Measurements from ENCODE around the gene KLK11. TPM values are rescaled to one million over a fixed set of nuclear protein-coding genes. Genes with fewer than 3 reads are reported as not detected.

The KLK11 gene
- total RNA-seq, 2 donors from 2014 or later, result 0.29 to 2.5 TPM

- Mint-ChIP-seq H3K27me3 (ENCODE audit: insufficient read depth) (peaks cover 34% of the 10 kb centered on the region), H3K27ac (no peak overlapping the region), H3K4me3 (no peak overlapping the region), H3K9me3 (no peaks in the 10 kb centered on the region), H3K36me3 (ENCODE audit: low read depth) (no peaks in the 10 kb centered on the region), H3K4me1 (no peaks in the 10 kb centered on the region)
- TF ChIP-seq CTCF (conservative IDR thresholded peaks at IDR 0.05), result no peak
- Histone ChIP-seq H3K36me3 (ENCODE audit: control insufficient read depth, insufficient read depth, low read length) (no peaks in the 10 kb centered on the region), H3K4me1 (ENCODE audit: control insufficient read depth, insufficient read depth, low read length) (no peaks in the 10 kb centered on the region), H3K9ac (ENCODE audit: extremely low read depth, low read length, poor library complexity, severe bottlenecking) (no peak overlapping the region), H3K9me3 (ENCODE audit: control insufficient read depth, low read length) (no peaks in the 10 kb centered on the region), H3K27ac (ENCODE audit: low read depth, low read length) (no peak overlapping the region), H3K4me3 (ENCODE audit: low read length) (no peak overlapping the region), H3K27me3 (ENCODE audit: control insufficient read depth, insufficient read depth, low read length, poor library complexity, severe bottlenecking) (peaks cover 10% of the 10 kb centered on the region)
- WGBS, 2 experiments (ENCODE audit: insufficient coverage in 1 of 2, insufficient read length in 1 of 2), result 78 to 100% methylated on average over 2 to 4 of the region's 4 CpGs
- DNase-seq, result peak; percentile 49
Observed at GRCh38 chr19:50977626-50978025, 48.8 kb downstream of the KLK11 start.

- TF ChIP-seq CTCF (conservative IDR thresholded peaks at IDR 0.05), result no peak
- H3K36me3 ChIP-seq (ENCODE audit: control insufficient read depth, insufficient read depth, low read length), result no peaks in the 10 kb centered on the region
- H3K27me3 Mint-ChIP-seq (ENCODE audit: insufficient read depth), result peaks cover 23% of the 10 kb centered on the region
- H3K4me3 Mint-ChIP-seq, result no peak overlapping the region
- H3K4me1 Mint-ChIP-seq, result no peaks in the 10 kb centered on the region
- peaks cover 3% of the 10 kb centered on the region for H3K27me3 ChIP-seq (ENCODE audit: control insufficient read depth, insufficient read depth, low read length, poor library complexity, severe bottlenecking)
- H3K9me3 ChIP-seq (ENCODE audit: control insufficient read depth, low read length), result no peaks in the 10 kb centered on the region
- no peak overlapping the region for H3K27ac ChIP-seq (ENCODE audit: low read depth, low read length)
- 43 to 56% methylated on average over 3 to 8 of the region's 8 CpGs for WGBS, 2 experiments (ENCODE audit: insufficient coverage in 1 of 2, insufficient read length in 1 of 2)
- no peak overlapping the region for H3K4me3 ChIP-seq (ENCODE audit: low read length)
- no peak overlapping the region for H3K9ac ChIP-seq (ENCODE audit: extremely low read depth, low read length, poor library complexity, severe bottlenecking)
- H3K4me1 ChIP-seq (ENCODE audit: control insufficient read depth, insufficient read depth, low read length), result no peaks in the 10 kb centered on the region
- H3K36me3 Mint-ChIP-seq (ENCODE audit: low read depth), result no peaks in the 10 kb centered on the region
- peak overlapping the region; percentile 61 for H3K27ac Mint-ChIP-seq
- DNase-seq, result peak; percentile 90
- H3K9me3 Mint-ChIP-seq, result no peaks in the 10 kb centered on the region
Observed at GRCh38 chr19:50975766-50976165, 50.6 kb downstream of the KLK11 start.

- TF ChIP-seq CTCF (conservative IDR thresholded peaks at IDR 0.05), result no peak
- Mint-ChIP-seq H3K9me3 (no peaks in the 10 kb centered on the region), H3K27ac (peak overlapping the region; percentile 38), H3K4me1 (no peaks in the 10 kb centered on the region), H3K27me3 (ENCODE audit: insufficient read depth) (peaks cover 22% of the 10 kb centered on the region), H3K4me3 (no peak overlapping the region), H3K36me3 (ENCODE audit: low read depth) (no peaks in the 10 kb centered on the region)
- Histone ChIP-seq H3K9ac (ENCODE audit: extremely low read depth, low read length, poor library complexity, severe bottlenecking) (no peak overlapping the region), H3K4me3 (ENCODE audit: low read length) (no peak overlapping the region), H3K27ac (ENCODE audit: low read depth, low read length) (no peak overlapping the region), H3K27me3 (ENCODE audit: control insufficient read depth, insufficient read depth, low read length, poor library complexity, severe bottlenecking) (no peaks in the 10 kb centered on the region), H3K9me3 (ENCODE audit: control insufficient read depth, low read length) (no peaks in the 10 kb centered on the region), H3K4me1 (ENCODE audit: control insufficient read depth, insufficient read depth, low read length) (no peaks in the 10 kb centered on the region), H3K36me3 (ENCODE audit: control insufficient read depth, insufficient read depth, low read length) (no peaks in the 10 kb centered on the region)
- DNase-seq, result peak; percentile 59
- WGBS, 2 experiments (ENCODE audit: insufficient coverage in 1 of 2, insufficient read length in 1 of 2), result 57 to 69% methylated on average over 1 to 3 of the region's 9 CpGs
Observed at GRCh38 chr19:50974702-50975556, 51.5 kb downstream of the KLK11 start.

Data from endodermal cell (in vitro differentiated cells).